HepG2 (cell line): ENCODE results near the gene FAM171A2. TPM values are rescaled to one million over a fixed set of nuclear protein-coding genes. Genes with fewer than 3 reads are reported as not detected.
A peak's percentile ranks its signal among the peaks of the same experiment; 100 is the strongest.

Source experiments
- CC2D1A ChIP-seq: sonication (generic); formaldehyde crosslinking; IDR thresholded peaks from 2 replicates; pipeline ENCODE4 v1.8.1; 2023; ENCODE audit warnings: mild to moderate bottlenecking, missing genetic modification reagents
- CHD4 ChIP-seq: fragments of 200-600 bp; sonication (generic); IDR thresholded peaks from 2 replicates; pipeline ENCODE4 v1.7.0; 2017; ENCODE audit warnings: mild to moderate bottlenecking, low read length, borderline replicate concordance
- GATAD2A ChIP-seq: IDR thresholded peaks from 2 replicates; pipeline ENCODE4 v1.6.1; 2016
- HOXA7 ChIP-seq: sonication (generic); formaldehyde crosslinking; IDR thresholded peaks from 2 replicates; pipeline ENCODE4 v1.8.1; 2022; ENCODE audit warnings: mild to moderate bottlenecking, missing genetic modification reagents, moderate library complexity
- JARID2 ChIP-seq: sonication (generic); formaldehyde crosslinking; IDR thresholded peaks from 2 replicates; pipeline ENCODE4 v1.8.1; 2023; ENCODE audit warnings: missing genetic modification reagents, inconsistent platforms; ENCODE audit not compliant: insufficient replicate concordance
- KMT2A ChIP-seq: sonication (generic); formaldehyde crosslinking; IDR thresholded peaks from 2 replicates; pipeline ENCODE4 v1.4.0; 2020; ENCODE audit warnings: missing genetic modification reagents
- MAFG ChIP-seq: sonication (generic); formaldehyde crosslinking; IDR thresholded peaks from 2 replicates; pipeline ENCODE4 v1.5.1; 2020; ENCODE audit warnings: mild to moderate bottlenecking, missing genetic modification reagents
- NR2F1 ChIP-seq, 2 experiments: fragments of 450-650 bp in 1 of 2; formaldehyde crosslinking in 1 of 2; IDR thresholded peaks; 2 replicates each; pipeline versions ENCODE4 v1.5.0 to v1.6.1; 2016 to 2020; ENCODE audit warnings: mild to moderate bottlenecking in 1 of 2, missing compliant biosample characterization in 1 of 2, missing genetic modification reagents in 1 of 2, moderate library complexity in 1 of 2
- RFX3 ChIP-seq: IDR thresholded peaks from 2 replicates; pipeline ENCODE4 v1.6.1; 2016; ENCODE audit warnings: missing biosample characterization, missing genetic modification reagents
- SIN3A ChIP-seq: IDR thresholded peaks from 2 replicates; pipeline ENCODE4 v1.6.1; 2011; ENCODE audit warnings: low read depth, mild to moderate bottlenecking, control low read depth, low read length, borderline replicate concordance
- SMYD3 ChIP-seq: sonication (generic); formaldehyde crosslinking; IDR thresholded peaks from 2 replicates; pipeline ENCODE4 v1.8.1; 2023; ENCODE audit warnings: mild to moderate bottlenecking, missing genetic modification reagents
- TRAFD1 ChIP-seq: sonication (generic); formaldehyde crosslinking; IDR thresholded peaks from 2 replicates; pipeline ENCODE4 v1.5.1; 2020; ENCODE audit warnings: missing genetic modification reagents, mild to moderate bottlenecking, borderline replicate concordance
- YEATS4 ChIP-seq: sonication (generic); formaldehyde crosslinking; IDR thresholded peaks from 2 replicates; pipeline ENCODE4 v1.4.0; 2020; ENCODE audit warnings: missing genetic modification reagents, borderline replicate concordance
- ZFX ChIP-seq: sonication (generic); formaldehyde crosslinking; IDR thresholded peaks from 2 replicates; pipeline ENCODE4 v1.4.0; 2020; ENCODE audit warnings: mild to moderate bottlenecking, low read depth, missing genetic modification reagents, moderate library complexity
- ZNF142 ChIP-seq: sonication (generic); formaldehyde crosslinking; IDR thresholded peaks from 2 replicates; pipeline ENCODE4 v1.4.0; 2020; ENCODE audit warnings: missing genetic modification reagents
- ZNF30 ChIP-seq: sonication (generic); formaldehyde crosslinking; IDR thresholded peaks from 2 replicates; pipeline ENCODE4 v1.5.0; 2020; ENCODE audit warnings: mild to moderate bottlenecking, missing genetic modification reagents
- ZNF33A ChIP-seq: sonication (generic); formaldehyde crosslinking; IDR thresholded peaks from 2 replicates; pipeline ENCODE4 v1.5.1; 2020; ENCODE audit warnings: missing genetic modification reagents, mild to moderate bottlenecking, moderate library complexity, borderline replicate concordance
- ZNF513 ChIP-seq: sonication (generic); formaldehyde crosslinking; conservative IDR thresholded peaks from 2 replicates; pipeline ENCODE4 v1.5.0; 2020; ENCODE audit warnings: missing genetic modification reagents
- ZNF704 ChIP-seq: sonication (generic); formaldehyde crosslinking; IDR thresholded peaks from 2 replicates; pipeline ENCODE4 v1.8.1; 2023; ENCODE audit warnings: mild to moderate bottlenecking, inconsistent platforms, moderate library complexity, missing genetic modification reagents, borderline replicate concordance
- ZNF792 ChIP-seq: IDR thresholded peaks from 2 replicates; pipeline ENCODE4 v1.6.1; 2016
- ZSCAN9 ChIP-seq: IDR thresholded peaks from 2 replicates; pipeline ENCODE4 v1.6.1; 2016; ENCODE audit warnings: borderline replicate concordance
- polyA plus RNA-seq, 8 experiments: library from polyadenylated mRNA; depleted of rRNA in 3 of 8; stranded (reverse) in 7 of 8; unstranded in 1 of 8; fragments of >200 nt; fragmentation: Illumina TruSeq in 4 of 8; extraction: Trizol in 4 of 8; gene quantifications; 2 replicates each; pipeline versions ENCODE4 v1.2.1 to v1.2.3, GENCODE V29; 2011 to 2016; ENCODE audit warnings: low read depth in 4 of 8, missing spikeins in 1 of 8, mixed read lengths in 1 of 8; ENCODE audit not compliant: insufficient read depth in 1 of 8
- total RNA-seq, 5 experiments: library from RNA; depleted of rRNA; stranded (reverse); fragments of >200 nt; fragmentation: Illumina TruSeq; extraction: Trizol; gene quantifications; 2 replicates each; pipeline ENCODE4 v1.2.3, GENCODE V29; 2016; ENCODE audit warnings: low read depth in 1 of 5

Gene FAM171A2
- total and polyA plus RNA-seq, 2 of the 13 experiments (the other 11 are each of a cell fraction or from before 2014, with no cell fraction given): 1.8 to 3.6 TPM

GRCh38 chr17:44362949-44363612, 572 bp downstream of the FAM171A2 start (continued):
- TF ChIP-seq NR2F1 (CRISPR knock-in tag; IDR thresholded peaks at IDR 0.05) (no peak), ZNF142 (no peak), ZNF33A (no peak), ZNF704 (CRISPR knock-in tag) (no peak), RFX3 (no peak), ZSCAN9 (CRISPR knock-in tag) (peak; percentile 34; the same call in 1 of the 2 replicates), GATAD2A (CRISPR knock-in tag) (no peak), MAFG (CRISPR knock-in tag) (no peak), ZNF30 (CRISPR knock-in tag) (no peak), JARID2 (no peak), YEATS4 (CRISPR knock-in tag) (no peak), KMT2A (CRISPR knock-in tag) (no peak), SMYD3 (no peak), SIN3A (no peak), TRAFD1 (CRISPR knock-in tag) (no peak), HOXA7 (no peak), CHD4 (no peak), CC2D1A (CRISPR knock-in tag) (no peak), ZNF792 (no peak), ZNF513 (CRISPR knock-in tag) (no peak), ZFX (CRISPR knock-in tag) (no peak)
